Measurements from ENCODE around the gene NEDD9.

NEDD9 gene

DNA sequence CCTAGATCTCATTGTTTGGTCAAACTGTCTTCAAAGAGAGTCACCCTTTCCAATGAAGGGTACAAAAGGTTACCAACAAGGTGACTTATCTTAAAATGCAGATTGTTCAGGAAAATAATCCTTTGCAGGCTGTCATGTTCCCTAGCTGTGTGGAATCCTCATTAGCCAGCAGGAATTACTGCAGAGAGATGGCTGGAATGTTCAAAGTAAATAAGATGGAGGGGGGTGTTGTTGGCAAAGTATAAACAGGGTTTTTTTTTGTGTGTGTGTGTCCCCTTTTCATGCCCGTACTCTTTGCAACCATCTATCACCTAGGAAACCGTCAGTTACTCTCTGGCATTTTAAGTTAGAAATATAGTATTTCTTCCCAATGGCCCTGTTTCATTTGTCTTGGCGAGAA lies 6.5 kb downstream of the NEDD9 start:
- Histone ChIP-seq H3K4me3 (ENCODE audit: low read depth, low read length, poor library complexity, severe bottlenecking) (no peak overlapping the region), H4K20me1 (ENCODE audit: insufficient read depth, low read length) (no peaks in the 10 kb centered on the region), H3K4me1 (ENCODE audit: insufficient read depth, low read length, severe bottlenecking) (no peaks in the 10 kb centered on the region), H3K27me3 (ENCODE audit: insufficient read depth, low read length) (no peaks in the 10 kb centered on the region), H3K4me2 (ENCODE audit: low read length) (no peak overlapping the region), H3K27ac (ENCODE audit: low read depth, low read length, poor library complexity, severe bottlenecking) (no peak overlapping the region), H3K79me2 (ENCODE audit: insufficient read depth, low read length) (no peaks in the 10 kb centered on the region), H3K9me3 (ENCODE audit: low read length) (peaks cover 6% of the 10 kb centered on the region), H2AFZ (ENCODE audit: low read length) (no peak overlapping the region), H3K36me3 (ENCODE audit: insufficient read depth, low read length) (0 out of 2 replicates have a peak, but pooled peaks cover 3% of the 10 kb centered on the region), H3K9me2 (ENCODE audit: low read depth, low read length) (no peaks in the 10 kb centered on the region), H3K9ac (ENCODE audit: low read length) (no peak overlapping the region), H3F3A (ENCODE audit: insufficient read depth, low read length) (no peaks in the 10 kb centered on the region)
- TF ChIP-seq, protein P1, sequence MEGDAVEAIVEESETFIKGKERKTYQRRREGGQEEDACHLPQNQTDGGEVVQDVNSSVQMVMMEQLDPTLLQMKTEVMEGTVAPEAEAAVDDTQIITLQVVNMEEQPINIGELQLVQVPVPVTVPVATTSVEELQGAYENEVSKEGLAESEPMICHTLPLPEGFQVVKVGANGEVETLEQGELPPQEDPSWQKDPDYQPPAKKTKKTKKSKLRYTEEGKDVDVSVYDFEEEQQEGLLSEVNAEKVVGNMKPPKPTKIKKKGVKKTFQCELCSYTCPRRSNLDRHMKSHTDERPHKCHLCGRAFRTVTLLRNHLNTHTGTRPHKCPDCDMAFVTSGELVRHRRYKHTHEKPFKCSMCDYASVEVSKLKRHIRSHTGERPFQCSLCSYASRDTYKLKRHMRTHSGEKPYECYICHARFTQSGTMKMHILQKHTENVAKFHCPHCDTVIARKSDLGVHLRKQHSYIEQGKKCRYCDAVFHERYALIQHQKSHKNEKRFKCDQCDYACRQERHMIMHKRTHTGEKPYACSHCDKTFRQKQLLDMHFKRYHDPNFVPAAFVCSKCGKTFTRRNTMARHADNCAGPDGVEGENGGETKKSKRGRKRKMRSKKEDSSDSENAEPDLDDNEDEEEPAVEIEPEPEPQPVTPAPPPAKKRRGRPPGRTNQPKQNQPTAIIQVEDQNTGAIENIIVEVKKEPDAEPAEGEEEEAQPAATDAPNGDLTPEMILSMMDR (IDR thresholded peaks at IDR 0.05; ENCODE audit: low read length) = no peak
- no peak for TF ChIP-seq EZH2 (IDR thresholded peaks at IDR 0.05; ENCODE audit: borderline replicate concordance, low read length)

DNA sequence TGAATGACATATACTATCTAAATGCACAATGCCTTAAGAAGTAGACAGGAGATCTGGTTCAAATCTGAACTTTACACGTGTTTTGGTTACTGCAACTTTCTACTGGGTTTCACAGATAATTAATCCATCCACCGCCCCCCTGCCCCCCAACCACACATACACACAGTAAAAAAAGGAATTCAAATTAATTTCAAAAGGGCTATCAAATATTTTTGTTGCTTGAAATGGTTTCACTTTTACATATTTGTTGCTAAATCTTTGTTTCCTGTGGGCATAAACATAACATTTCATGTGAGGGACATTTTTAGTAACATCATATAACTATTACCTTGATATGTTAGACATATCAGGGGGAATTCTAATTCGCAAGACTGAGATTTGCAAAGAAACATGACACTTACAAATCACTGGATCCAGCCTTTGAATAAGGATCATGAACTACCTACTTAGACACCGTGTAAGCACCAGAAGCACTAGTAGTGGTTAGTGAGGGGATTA lies 7.5 kb downstream of the NEDD9 start:
- Histone ChIP-seq H3K9me2 (ENCODE audit: low read depth, low read length) (no peaks in the 10 kb centered on the region), H3K79me2 (ENCODE audit: insufficient read depth, low read length) (no peaks in the 10 kb centered on the region), H2AFZ (ENCODE audit: low read length) (no peak overlapping the region), H3K9ac (ENCODE audit: low read length) (no peak overlapping the region), H4K20me1 (ENCODE audit: insufficient read depth, low read length) (no peaks in the 10 kb centered on the region), H3K9me3 (ENCODE audit: low read length) (peaks cover 6% of the 10 kb centered on the region), H3K4me1 (ENCODE audit: insufficient read depth, low read length, severe bottlenecking) (no peaks in the 10 kb centered on the region), H3K27ac (ENCODE audit: low read depth, low read length, poor library complexity, severe bottlenecking) (no peak overlapping the region), H3K4me2 (ENCODE audit: low read length) (no peak overlapping the region), H3K4me3 (ENCODE audit: low read depth, low read length, poor library complexity, severe bottlenecking) (no peak overlapping the region), H3F3A (ENCODE audit: insufficient read depth, low read length) (no peaks in the 10 kb centered on the region), H3K27me3 (ENCODE audit: insufficient read depth, low read length) (no peaks in the 10 kb centered on the region), H3K36me3 (ENCODE audit: insufficient read depth, low read length) (0 out of 2 replicates have a peak, but pooled peaks cover 3% of the 10 kb centered on the region)
- TF ChIP-seq, protein P1 (IDR thresholded peaks at IDR 0.05; ENCODE audit: low read length) = no peak
- no peak for TF ChIP-seq EZH2 (IDR thresholded peaks at IDR 0.05; ENCODE audit: borderline replicate concordance, low read length)

DNA sequence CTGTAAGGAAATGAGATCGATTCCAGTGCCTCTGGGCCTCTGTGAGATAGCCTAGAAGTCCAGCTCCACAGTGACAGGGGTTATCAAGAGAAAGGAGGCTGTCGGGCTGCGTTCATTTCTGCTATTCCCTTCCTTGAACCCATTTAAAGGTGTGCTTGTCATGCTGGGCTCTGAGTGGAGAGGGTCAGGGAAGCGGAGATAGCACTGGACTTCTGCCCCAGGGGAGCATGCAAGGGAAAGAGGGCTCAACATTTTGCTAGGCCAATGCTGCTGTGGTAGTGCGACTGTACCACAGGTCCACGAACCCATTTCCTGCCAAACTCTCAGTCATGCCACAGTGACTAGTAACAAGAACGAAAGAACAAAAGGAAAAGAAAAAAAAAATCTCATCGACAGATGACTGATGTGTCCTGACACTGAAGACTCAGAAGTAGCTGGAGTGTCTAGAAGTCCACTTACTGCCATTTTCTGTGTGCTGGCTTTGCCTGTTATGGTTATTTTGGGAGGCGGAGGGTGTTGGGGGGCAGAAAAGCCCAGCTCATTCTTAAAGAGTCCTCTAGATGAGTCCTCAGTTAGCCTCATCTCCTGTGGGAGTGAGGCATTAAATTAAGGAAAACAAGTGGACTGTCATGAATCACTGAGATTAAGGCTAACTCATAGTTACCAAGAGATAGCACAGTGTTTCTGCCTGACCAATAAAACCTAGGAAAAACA lies 8.1 kb downstream of the NEDD9 start:
- no peak overlapping the region for H3K27ac ChIP-seq (ENCODE audit: low read depth, low read length, poor library complexity, severe bottlenecking)
- TF ChIP-seq, protein P1 (IDR thresholded peaks at IDR 0.05; ENCODE audit: low read length) = no peak
- TF ChIP-seq EZH2 (IDR thresholded peaks at IDR 0.05; ENCODE audit: borderline replicate concordance, low read length) = no peak
- no peak overlapping the region for H2AFZ ChIP-seq (ENCODE audit: low read length)
- no peaks in the 10 kb centered on the region for H3K9me2 ChIP-seq (ENCODE audit: low read depth, low read length)
- H3K4me2 ChIP-seq (ENCODE audit: low read length) = no peak overlapping the region
- no peak overlapping the region for H3K9ac ChIP-seq (ENCODE audit: low read length)
- H3K9me3 ChIP-seq (ENCODE audit: low read length) = peaks cover 6% of the 10 kb centered on the region
- no peaks in the 10 kb centered on the region for H3F3A ChIP-seq (ENCODE audit: insufficient read depth, low read length)
- 0 out of 2 replicates have a peak, but pooled peaks cover 3% of the 10 kb centered on the region for H3K36me3 ChIP-seq (ENCODE audit: insufficient read depth, low read length)
- H4K20me1 ChIP-seq (ENCODE audit: insufficient read depth, low read length) = no peaks in the 10 kb centered on the region
- no peak overlapping the region for H3K4me3 ChIP-seq (ENCODE audit: low read depth, low read length, poor library complexity, severe bottlenecking)
- no peaks in the 10 kb centered on the region for H3K4me1 ChIP-seq (ENCODE audit: insufficient read depth, low read length, severe bottlenecking)
- H3K27me3 ChIP-seq (ENCODE audit: insufficient read depth, low read length) = no peaks in the 10 kb centered on the region
- no peaks in the 10 kb centered on the region for H3K79me2 ChIP-seq (ENCODE audit: insufficient read depth, low read length)

All from OCI-LY1 (cell line).